ENCODE data around the gene FKBP4.

DNA sequence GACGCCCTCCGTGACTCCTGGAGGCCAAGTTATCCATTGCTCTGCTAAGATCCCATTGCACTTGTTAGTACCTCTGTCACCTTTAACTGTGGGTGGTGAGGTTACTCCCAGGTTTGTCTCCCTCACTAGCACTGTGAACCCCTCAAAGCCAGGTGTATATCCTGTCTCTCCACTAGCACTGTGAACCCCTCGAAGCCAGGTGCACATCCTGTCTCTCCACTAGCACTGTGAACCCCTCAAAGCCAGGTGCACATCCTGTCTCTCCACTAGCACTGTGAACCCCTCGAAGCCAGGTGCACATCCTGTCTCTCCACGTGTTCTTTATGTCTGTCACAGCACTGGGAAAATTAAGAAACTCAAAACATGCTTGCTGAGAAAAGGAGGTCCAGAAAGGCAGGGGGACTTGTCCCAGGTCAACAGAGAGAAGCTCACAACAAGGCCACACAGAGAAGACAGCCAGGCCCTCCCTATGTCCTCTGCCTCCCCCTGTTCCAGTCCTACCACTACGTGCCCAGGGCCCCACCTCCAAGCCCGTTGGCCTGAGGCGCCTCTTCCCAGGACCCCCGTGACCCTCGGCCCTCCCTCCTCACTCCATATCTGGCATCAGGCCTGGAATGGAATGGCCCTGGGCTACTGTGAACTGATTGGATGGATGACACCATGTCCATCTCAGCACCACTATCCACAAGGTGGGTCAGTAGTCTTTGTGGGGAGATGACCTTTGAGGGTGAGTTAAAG, 26.4 kb upstream of the FKBP4 start:
- no peak for TF ChIP-seq POLR2AphosphoS5 (IDR thresholded peaks at IDR 0.05; ENCODE audit: low read depth, low read length)
- TF ChIP-seq POLR2A (IDR thresholded peaks at IDR 0.05; ENCODE audit: low read depth, low read length): no peak

All from GM12892 (cell line).